ENCODE results near the gene CDK13.

DNA sequence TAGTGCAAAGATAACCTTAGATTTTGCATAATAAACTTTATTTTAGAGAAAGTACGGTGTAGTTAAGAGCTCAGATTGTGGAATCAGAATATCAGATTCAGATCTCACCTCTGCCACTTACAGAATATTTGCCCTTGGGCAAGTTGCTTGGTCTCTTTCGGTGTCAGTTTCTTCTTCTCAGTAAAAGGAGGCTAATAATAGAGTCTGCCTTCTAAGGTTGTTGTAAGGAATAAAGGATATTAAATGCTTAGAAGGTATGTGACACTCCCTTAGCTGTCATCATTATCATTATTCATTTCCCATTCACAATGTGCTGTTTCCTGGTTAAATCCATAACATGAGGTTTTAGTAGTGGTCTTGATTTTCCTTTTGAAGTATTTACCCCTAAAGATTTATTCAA lies 142.1 kb downstream of the CDK13 start:
- TF ChIP-seq GATA2 (IDR thresholded peaks at IDR 0.05; ENCODE audit: low read depth, low read length) (no peak), GATA3 (IDR thresholded peaks at IDR 0.05; ENCODE audit: low read depth, low read length) (no peak)
